Lower leg skin (tissue), 3 donors: Measurements from ENCODE around the gene LRRC32.

Experiments
- CTCF ChIP-seq, 3 donors: fragments of 450-650 bp; IDR thresholded peaks; one replicate each; pipeline ENCODE4 v1.5.1; 2016; ENCODE audit warnings: antibody characterized with exemption in 3 of 3, mild to moderate bottlenecking in 3 of 3, moderate library complexity in 2 of 3
- POLR2A ChIP-seq, 2 donors: fragments of 450-650 bp; IDR thresholded peaks; one replicate each; pipeline ENCODE4 v1.6.1; 2016 to 2017; ENCODE audit warnings: antibody characterized with exemption in 2 of 2, mild to moderate bottlenecking in 1 of 2, moderate library complexity in 1 of 2

- no peak for TF ChIP-seq CTCF (IDR thresholded peaks at IDR 0.05)
- no peak for TF ChIP-seq POLR2A (IDR thresholded peaks at IDR 0.05)
Measured at GRCh38 chr11:76649851-76650372, 20.6 kb downstream of the LRRC32 start.
